IMR-90 (cell line): ENCODE results near the gene GARIN5A. TPM values are rescaled to one million over a fixed set of nuclear protein-coding genes. Genes with fewer than 3 reads are reported as not detected.
A peak's percentile ranks its signal among the peaks of the same experiment; 100 is the strongest.

Experiments
- ATAC-seq: fragments of 200-7000 bp; cut with Tn5 transposase; 2 replicates; pipeline ENCODE4 v1.9.1; 2020; ENCODE audit warnings: low read depth, mild to moderate bottlenecking, moderate library complexity
- BruUV-seq: library from RNA; stranded (reverse); fragments of 400-500 nt; replicated peaks from 2 replicates; lab custom pipeline; 2021; lab: Mats Ljungman, UMichigan
- CTCF ChIA-PET: fragments of 300-600 bp; formaldehyde crosslinking; extraction: SDS; loops from one replicate; lab custom pipeline; 2021; ENCODE audit warnings: antibody characterized with exemption; lab: Yijun Ruan, JAX
- POLR2A ChIA-PET: fragments of 300-600 bp; sonication (Branson Sonifier 250); formaldehyde crosslinking; loops from one replicate; lab custom pipeline; 2022; ENCODE audit warnings: antibody characterized with exemption; ENCODE audit not compliant: unreplicated experiment; lab: Charles Lee
- DNase-seq: peaks from one replicate; pipeline ENCODE4 v3.0.0; 2013
- H2AFZ ChIP-seq: replicated peaks from 2 replicates; pipeline ENCODE3; 2013; ENCODE audit warnings: low read length, mild to moderate bottlenecking; ENCODE audit not compliant: poor library complexity
- H2AK5ac ChIP-seq: 2 replicates; pipeline ENCODE4 v1.6.1; 2013; ENCODE audit warnings: low read depth, low read length, inconsistent platforms
- H2AK9ac ChIP-seq: replicated peaks from 2 replicates; pipeline ENCODE3; 2013; ENCODE audit warnings: mild to moderate bottlenecking, low read depth, low read length, moderate library complexity; ENCODE audit not compliant: poor library complexity
- H2BK120ac ChIP-seq: 2 replicates; pipeline ENCODE4 v1.6.1; 2013; ENCODE audit warnings: low read depth, low read length, inconsistent platforms
- H2BK15ac ChIP-seq: 3 replicates; pipeline ENCODE4 v1.6.1; 2013; ENCODE audit warnings: low read depth, low read length, inconsistent platforms
- H2BK20ac ChIP-seq: 2 replicates; pipeline ENCODE4 v1.6.1; 2013; ENCODE audit warnings: low read depth, mild to moderate bottlenecking, inconsistent platforms, low read length, moderate library complexity
- H2BK5ac ChIP-seq: 2 replicates; pipeline ENCODE4 v1.6.1; 2013; ENCODE audit warnings: mild to moderate bottlenecking, low read depth, low read length, inconsistent platforms; ENCODE audit not compliant: poor library complexity, severe bottlenecking
- H3K14ac ChIP-seq: replicated peaks from 2 replicates; pipeline ENCODE4 v1.6.1; 2013; ENCODE audit warnings: low read depth, low read length, inconsistent platforms
- H3K18ac ChIP-seq: 2 replicates; pipeline ENCODE4 v1.6.1; 2013; ENCODE audit warnings: low read depth, low read length, control low read depth
- H3K23ac ChIP-seq: 2 replicates; pipeline ENCODE4 v1.6.1; 2013; ENCODE audit warnings: low read depth, low read length, inconsistent platforms
- H3K27ac ChIP-seq: 2 replicates; pipeline ENCODE4 v1.5.1; 2013; ENCODE audit warnings: mild to moderate bottlenecking, control low read depth, low read length; ENCODE audit not compliant: insufficient read depth
- H3K27me3 ChIP-seq: 2 replicates; pipeline ENCODE4 v1.6.1; 2013; ENCODE audit warnings: low read length; ENCODE audit not compliant: control insufficient read depth, insufficient read depth
- H3K36me3 ChIP-seq: 2 replicates; pipeline ENCODE4 v1.6.1; 2013; ENCODE audit warnings: low read length, mixed read lengths; ENCODE audit not compliant: control insufficient read depth, insufficient read depth
- H3K4ac ChIP-seq: 2 replicates; pipeline ENCODE4 v1.6.1; 2013; ENCODE audit warnings: low read depth, low read length, inconsistent platforms
- H3K4me1 ChIP-seq: 2 replicates; pipeline ENCODE4 v1.6.1; 2013; ENCODE audit warnings: low read length, mixed read lengths; ENCODE audit not compliant: control insufficient read depth, insufficient read depth
- H3K4me2 ChIP-seq: 2 replicates; pipeline ENCODE4 v1.6.1; 2013; ENCODE audit warnings: low read depth, mild to moderate bottlenecking, control low read depth, low read length, moderate library complexity
- H3K4me3 ChIP-seq: 2 replicates; pipeline ENCODE4 v1.5.1; 2013; ENCODE audit warnings: low read depth, mild to moderate bottlenecking, control low read depth, low read length, moderate library complexity; ENCODE audit not compliant: insufficient read depth
- H3K56ac ChIP-seq: 2 replicates; pipeline ENCODE4 v1.6.1; 2013; ENCODE audit warnings: low read length, inconsistent platforms; ENCODE audit not compliant: insufficient read depth; ENCODE audit errors: extremely low read depth
- H3K79me1 ChIP-seq, 2 experiments: 2 replicates each; pipeline ENCODE4 v1.6.1; 2013; ENCODE audit warnings: low read length in 2 of 2, inconsistent platforms in 1 of 2, low read depth in 1 of 2
- H3K9ac ChIP-seq: 2 replicates; pipeline ENCODE4 v1.6.1; 2013; ENCODE audit warnings: low read depth, low read length, control low read depth
- H3K9me1 ChIP-seq: 2 replicates; pipeline ENCODE4 v1.6.1; 2013; ENCODE audit warnings: low read length, inconsistent platforms; ENCODE audit not compliant: insufficient read depth
- H3K9me3 ChIP-seq: 2 replicates; pipeline ENCODE4 v1.6.1; 2013; ENCODE audit warnings: low read length; ENCODE audit not compliant: control insufficient read depth, insufficient read depth
- H4K20me1 ChIP-seq: 2 replicates; pipeline ENCODE4 v1.6.1; 2013; ENCODE audit warnings: low read length, inconsistent platforms; ENCODE audit not compliant: insufficient read depth
- H4K5ac ChIP-seq: 2 replicates; pipeline ENCODE4 v1.6.1; 2013; ENCODE audit warnings: mild to moderate bottlenecking, low read depth, low read length, control low read depth
- H4K8ac ChIP-seq, 2 experiments: 2 replicates each; pipeline ENCODE4 v1.6.1; 2013; ENCODE audit warnings: low read depth in 2 of 2, low read length in 2 of 2, control low read depth in 1 of 2, inconsistent platforms in 1 of 2
- H4K91ac ChIP-seq: 2 replicates; pipeline ENCODE4 v1.6.1; 2013; ENCODE audit warnings: low read depth, low read length, inconsistent platforms; ENCODE audit not compliant: insufficient read depth
- NFE2L2 ChIP-seq: fragments of 150-350 bp; IDR thresholded peaks from 2 replicates; pipeline ENCODE4 v1.6.1; 2016; ENCODE audit warnings: low read depth, mild to moderate bottlenecking, low read length
- WGBS, 2 experiments: methylation state at CpG; one replicate each; pipeline versions ENCODE4 v1.1.5 to v1.1.7; 2013; ENCODE audit warnings: missing lambda C conversion rate in 2 of 2; ENCODE audit not compliant: insufficient read length in 1 of 2; ENCODE audit errors: extremely low coverage in 2 of 2; 5-methylcytosine and 5-hydroxymethylcytosine counted together
- dilution Hi-C: fragments of 300-500 bp; cut with HindIII; formaldehyde crosslinking; loops from one replicate; pipeline ENCODE4 v1.14.3; 2018; ENCODE audit warnings: low sequenced_read_pairs; ENCODE audit not compliant: unreplicated experiment
- in situ Hi-C: fragments of 300-500 bp; cut with MboI; formaldehyde crosslinking; loops from 3 replicates; pipeline ENCODE4 v1.14.3; 2019; ENCODE audit warnings: low sequenced_read_pairs, inconsistent platforms, mixed read lengths
- intact Hi-C: fragments of 100-400 bp; cut with micrococcal nuclease; formaldehyde crosslinking; loops from 2 replicates; pipeline ENCODE4 v1.10.0; 2022
- polyA plus RNA-seq, 3 experiments: library from polyadenylated mRNA; depleted of rRNA; stranded (reverse); fragments of >200 nt; gene quantifications; 2 replicates each; pipeline ENCODE4 v1.2.3, GENCODE V29; 2012; ENCODE audit warnings: low replicate concordance in 1 of 3
- total RNA-seq: library from RNA; depleted of rRNA; stranded (reverse); fragments of >200 nt; gene quantifications from 2 replicates; pipeline ENCODE4 v1.2.3, GENCODE V29; 2012

The GARIN5A gene
- total and polyA plus RNA-seq, 2 of the 4 experiments (the other 2 are of a cell fraction): 0.53 TPM; not detected in 1

GRCh38 chr19:50510121-50510670 is 33.5 kb upstream of the GARIN5A start:
- peaks cover 5 to 10% of the 10 kb centered on the region in 2 experiments; a peak in 3 of 4 replicates for H3K79me1 ChIP-seq
- ATAC-seq: 0 out of 2 replicates have a peak, but pooled peaks have one; percentile 0
- peak overlapping the region; percentile 68 for H3K4me3 ChIP-seq
- H3K27me3 ChIP-seq: no peaks in the 10 kb centered on the region
- peak overlapping the region; percentile 39 for H3K27ac ChIP-seq
- H2BK15ac ChIP-seq: no peak overlapping the region; the same call in 2 of the 3 replicates
- dilution Hi-C loops: no loop called here
- H3K9me3 ChIP-seq: no peaks in the 10 kb centered on the region
- no TSS peak for BruUV-seq
- H4K8ac ChIP-seq: peak overlapping the region; percentile 93 to 94
- H4K91ac ChIP-seq: peak overlapping the region; percentile 93
- peak overlapping the region; percentile 97; the same call in 1 of the 2 replicates for H3K23ac ChIP-seq
- H3K4ac ChIP-seq: peak overlapping the region; percentile 93
- H3K9ac ChIP-seq: peak overlapping the region; percentile 65
- H2BK20ac ChIP-seq: no peak overlapping the region
- H4K5ac ChIP-seq: peak overlapping the region; percentile 34
- peak overlapping the region; percentile 87 for H3K56ac ChIP-seq
- H2AFZ ChIP-seq: peak overlapping the region; percentile 100
- peak overlapping the region; percentile 100 for H2AK9ac ChIP-seq
- DNase-seq: no peak
- peak overlapping the region; percentile 36; the same call in 1 of the 2 replicates for H2BK120ac ChIP-seq
- H3K9me1 ChIP-seq: no peaks in the 10 kb centered on the region; the same call in 1 of the 2 replicates
- peak overlapping the region; percentile 97 for H3K4me2 ChIP-seq
- ChIA-PET POLR2A (no interaction called here), CTCF (no interaction called here)
- 4% methylated on average over 3 of the region's 26 CpGs; no CpG with 5 or more reads in 1 of the 2 experiments for WGBS, 2 experiments
- H3K36me3 ChIP-seq: peaks cover 3% of the 10 kb centered on the region; the same call in 1 of the 2 replicates
- no peak for TF ChIP-seq NFE2L2
- peaks cover 3% of the 10 kb centered on the region for H3K4me1 ChIP-seq
- no peaks in the 10 kb centered on the region for H4K20me1 ChIP-seq
- peak overlapping the region; percentile 98 for H3K14ac ChIP-seq
- peak overlapping the region; percentile 96 for H2AK5ac ChIP-seq
- no peak overlapping the region for H3K18ac ChIP-seq
- intact Hi-C loops: loop anchor here (2.0 kb wide), 1 partner anchor 33 kb away; the partner anchor contains the start of genes EMC10 and GARIN5A
- no peak overlapping the region for H2BK5ac ChIP-seq
- in situ Hi-C loops: no loop called here
